ENCODE data around the gene IKZF1.

IKZF1 gene

DNA sequence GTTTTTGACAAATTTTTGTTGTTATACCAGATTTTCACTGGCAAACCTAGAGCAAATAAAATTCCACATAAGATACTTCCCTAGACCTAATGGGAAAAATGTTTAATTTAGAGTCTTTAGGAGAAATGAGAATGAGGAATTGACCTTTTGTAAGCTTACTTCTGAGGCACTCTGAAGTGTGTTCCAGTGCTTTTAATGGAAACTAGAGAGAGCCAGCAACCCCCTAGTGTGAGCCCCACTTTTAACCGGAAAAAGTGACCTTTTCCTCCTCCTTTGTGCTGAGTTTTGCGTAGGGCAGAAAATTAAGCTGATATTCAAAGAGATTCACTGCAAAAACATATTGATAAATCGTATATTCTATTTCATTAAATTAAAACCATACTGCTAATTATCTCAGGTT lies 5.2 kb downstream of the IKZF1 start:
- no peak for DNase-seq

DNA sequence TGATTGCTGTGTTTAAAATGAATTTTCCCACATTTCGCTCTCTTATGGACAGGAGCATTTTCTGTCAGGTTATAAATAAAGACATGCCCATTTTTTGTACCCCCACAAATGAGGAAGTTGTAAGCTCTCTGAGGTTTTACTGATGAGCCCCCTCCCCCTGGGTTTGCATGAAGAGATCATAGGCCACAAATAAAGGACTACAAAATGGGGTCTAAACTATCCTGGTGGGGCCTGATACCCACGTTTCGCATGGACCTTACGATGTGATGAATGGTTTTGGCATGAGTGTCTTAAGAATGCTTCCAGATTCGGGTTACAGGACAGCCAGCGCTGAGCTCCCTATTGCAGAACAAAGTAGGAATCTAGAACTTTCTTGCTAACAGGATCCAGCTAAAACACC lies 5.8 kb downstream of the IKZF1 start:
- DNase-seq, result no peak

DNA sequence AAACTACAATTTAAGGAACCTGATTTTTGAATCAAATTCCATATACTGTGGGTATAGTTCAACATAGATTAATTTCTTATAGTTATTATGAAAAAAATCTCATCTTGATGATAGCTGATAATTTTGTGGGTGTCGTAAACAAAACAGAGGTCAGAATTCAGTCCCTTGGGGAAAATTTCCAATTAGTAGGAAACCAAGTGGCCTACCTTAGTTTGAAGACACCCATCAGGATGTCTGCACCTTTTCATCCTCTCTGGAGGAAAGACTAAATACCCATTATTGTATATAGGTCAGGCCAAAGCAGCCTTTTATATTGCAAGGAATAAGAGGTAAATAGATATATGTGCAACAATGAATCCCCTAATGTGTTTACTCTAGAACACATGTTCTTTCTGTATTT lies 6.4 kb downstream of the IKZF1 start:
- DNase-seq, result no peak

DNA sequence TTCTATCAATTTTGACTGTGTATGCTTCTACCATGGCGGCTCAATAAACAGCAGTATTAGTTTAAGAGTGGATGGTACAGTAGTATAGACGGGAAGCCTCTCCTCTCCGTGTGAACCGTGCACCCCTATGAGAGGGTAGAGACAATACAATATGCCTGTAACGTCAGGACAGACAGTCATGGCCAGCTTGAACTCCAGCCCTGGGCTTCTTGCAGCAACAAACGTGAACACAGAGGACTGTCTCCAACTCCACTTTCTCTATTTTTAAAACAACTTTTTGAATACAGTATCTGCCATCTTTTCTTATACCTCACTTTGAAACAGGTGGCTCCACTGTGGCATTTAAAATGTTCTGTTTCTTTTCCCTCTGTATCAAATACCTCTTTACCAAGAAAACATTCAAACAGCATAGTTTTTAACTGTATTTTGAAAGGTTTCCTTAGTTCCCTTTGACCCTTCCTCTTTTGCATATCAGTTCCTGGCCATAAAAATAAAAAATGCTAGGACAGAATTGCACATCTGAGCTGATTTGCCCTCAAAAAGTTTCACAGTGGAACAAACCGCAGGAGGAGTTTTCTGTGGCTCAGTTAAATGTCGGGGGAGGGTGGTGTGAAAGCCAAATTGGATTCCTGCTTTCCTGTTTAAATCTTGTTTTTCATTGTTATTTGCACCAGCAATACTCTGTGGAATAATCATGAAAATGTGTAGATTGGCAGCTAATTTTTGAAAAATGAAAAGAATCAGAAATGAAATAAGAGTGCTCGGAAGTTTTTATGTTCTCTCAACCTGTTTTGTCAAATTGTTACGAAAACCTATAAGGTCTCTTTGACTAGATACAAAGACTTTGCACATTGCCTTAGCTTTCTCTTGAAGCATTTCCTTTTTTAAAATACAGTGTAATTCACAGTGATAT lies 8.0 kb downstream of the IKZF1 start:
- peak; percentile 37 for DNase-seq

DNA sequence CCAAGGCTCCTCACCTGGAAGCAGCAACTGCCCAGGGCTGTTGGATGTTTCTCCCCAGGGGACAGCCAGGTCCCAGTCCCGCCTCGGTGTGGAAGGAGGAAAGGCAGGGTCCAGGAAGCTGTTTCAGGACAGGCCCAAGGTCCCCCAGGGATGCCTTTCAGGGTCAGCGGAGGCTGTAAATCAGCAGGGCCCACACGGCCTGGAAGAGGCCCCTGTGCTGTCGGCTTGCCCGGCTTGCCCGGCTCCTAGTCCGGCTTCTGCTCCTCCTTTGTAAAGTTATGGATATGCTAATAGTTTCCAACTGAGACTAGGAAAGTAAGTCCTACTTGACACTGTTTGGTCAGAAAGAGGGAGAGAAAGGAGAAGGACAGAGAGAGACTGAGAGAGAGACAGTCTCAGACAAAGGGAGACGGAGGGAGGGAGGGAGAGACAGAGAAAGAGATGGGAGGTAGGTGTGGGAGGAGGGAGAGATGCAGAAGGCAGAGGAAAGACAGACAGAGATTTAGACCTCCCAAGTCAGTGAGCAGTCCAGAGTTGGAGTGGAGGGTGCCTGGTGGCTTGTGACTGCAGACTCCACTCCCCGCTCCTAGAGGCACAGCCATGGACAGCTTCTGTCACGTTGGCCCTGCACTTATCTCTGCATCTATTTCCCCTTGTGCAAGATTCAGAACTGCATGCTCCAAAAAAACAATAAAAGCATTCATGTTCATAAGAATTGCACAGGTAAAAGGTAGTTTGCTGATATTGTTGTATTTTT lies 10.5 kb downstream of the IKZF1 start:
- peak; percentile 55 for DNase-seq

GRCh38 chr7:50315739-50316671 lies 11.5 kb downstream of the IKZF1 start:
- peak; percentile 45 for DNase-seq

GRCh38 chr7:50317221-50317678 lies 12.7 kb downstream of the IKZF1 start:
- DNase-seq, result peak; percentile 56

DNA sequence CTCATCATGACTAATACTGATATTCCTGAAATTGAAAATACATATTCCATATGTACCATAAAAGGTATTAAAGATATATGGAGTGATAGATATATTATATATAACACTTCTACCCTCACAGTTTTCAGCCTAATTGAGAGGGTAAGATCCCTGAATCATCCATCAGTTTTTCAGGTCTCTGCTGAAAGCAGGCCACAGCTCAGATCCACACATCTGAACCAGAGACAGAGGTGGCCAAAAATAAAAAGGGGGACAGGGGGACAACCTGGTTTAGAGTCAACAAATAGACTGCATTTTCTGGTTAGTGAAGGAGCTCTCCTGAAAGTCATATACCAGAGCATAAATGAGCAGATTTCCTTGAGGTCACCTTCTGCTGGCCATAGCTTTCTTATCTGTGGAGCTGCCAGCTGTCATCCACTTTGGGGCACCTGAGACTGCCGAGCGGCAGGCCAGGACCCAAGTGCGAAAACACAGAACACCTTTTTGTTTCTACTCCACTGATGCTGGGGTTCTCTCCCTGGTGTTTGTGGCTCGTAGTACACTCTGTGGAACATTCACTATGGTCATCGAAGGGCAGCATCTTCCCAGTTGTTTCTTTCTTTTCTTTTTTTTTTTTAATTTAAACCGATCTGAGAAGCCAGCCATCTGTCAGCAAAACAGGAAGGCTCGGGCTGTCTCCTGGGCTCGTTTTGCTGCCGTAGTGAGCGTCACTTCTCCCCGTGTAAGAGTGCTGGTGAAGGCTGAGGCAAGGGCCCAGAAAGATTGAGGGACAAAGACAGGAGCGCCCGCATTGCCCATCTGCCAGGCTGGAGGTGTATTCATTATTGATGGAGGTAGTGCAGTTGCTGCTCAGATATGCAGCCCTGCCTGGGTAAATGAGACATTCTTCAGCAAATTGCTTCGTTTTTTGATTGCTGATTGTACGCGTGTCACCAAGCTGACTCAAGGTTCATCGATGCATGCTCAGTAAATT lies 13.5 kb downstream of the IKZF1 start:
- peak; percentile 69 for DNase-seq

- peak; percentile 77 for DNase-seq
Measured at GRCh38 chr7:50321487-50322067, 17.1 kb downstream of the IKZF1 start.

DNA sequence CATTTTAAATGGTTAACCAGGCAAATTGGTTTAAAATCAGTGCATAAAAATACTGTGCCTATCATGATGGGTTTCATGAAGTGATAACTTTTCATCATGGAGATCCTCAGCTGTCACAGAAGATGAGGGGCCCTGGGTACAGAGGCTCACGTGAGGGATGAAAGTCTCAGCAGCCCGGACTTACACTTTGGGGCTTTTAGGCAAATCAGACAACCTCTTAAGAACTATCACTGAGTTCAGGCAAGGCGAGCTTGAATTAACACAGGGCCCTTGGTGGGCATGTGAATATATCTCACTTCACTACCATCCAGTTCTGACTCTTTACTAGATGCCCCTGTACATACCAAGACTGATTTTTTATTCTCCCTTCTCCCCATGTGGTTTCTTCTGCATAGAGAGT lies 19.6 kb downstream of the IKZF1 start:
- no peak for DNase-seq

DNA sequence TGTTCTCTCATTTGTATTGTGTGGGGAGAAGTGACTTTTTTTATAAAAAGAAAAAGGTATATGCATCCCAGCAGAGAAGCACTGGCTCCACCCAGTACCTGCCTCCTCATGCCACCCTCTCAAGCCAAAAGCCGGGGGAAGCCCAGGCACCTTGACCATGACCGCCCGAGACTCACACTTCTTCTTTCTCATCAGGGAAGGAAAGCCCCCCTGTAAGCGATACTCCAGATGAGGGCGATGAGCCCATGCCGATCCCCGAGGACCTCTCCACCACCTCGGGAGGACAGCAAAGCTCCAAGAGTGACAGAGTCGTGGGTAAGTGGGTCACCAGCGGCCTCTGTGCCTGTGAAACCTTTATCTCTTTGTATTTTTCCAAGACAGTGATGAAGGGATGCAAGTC lies 22.9 kb downstream of the IKZF1 start:
- no peak for DNase-seq

- no peak for DNase-seq
Measured at GRCh38 chr7:50329775-50330174, 25.3 kb downstream of the IKZF1 start.

DNA sequence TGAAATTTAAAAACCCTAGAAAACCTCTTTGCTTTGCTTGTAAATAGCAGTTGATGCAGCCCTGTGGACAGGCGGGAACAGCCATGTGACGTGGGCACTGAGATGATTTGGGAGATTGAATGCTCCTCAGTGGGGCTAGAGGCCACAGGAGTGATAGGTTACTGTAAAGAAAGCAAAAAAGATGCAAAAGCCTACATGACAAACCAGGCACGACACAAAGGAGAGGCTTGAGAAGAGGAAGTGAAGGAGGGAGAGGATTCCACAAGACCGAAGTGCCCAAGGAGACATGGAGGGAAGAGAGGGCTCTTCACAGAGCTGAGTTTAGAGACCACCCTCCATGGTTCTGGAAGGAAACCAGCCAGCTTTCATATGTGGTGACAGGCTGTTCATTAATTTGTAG lies 25.7 kb downstream of the IKZF1 start:
- no peak for DNase-seq

DNA sequence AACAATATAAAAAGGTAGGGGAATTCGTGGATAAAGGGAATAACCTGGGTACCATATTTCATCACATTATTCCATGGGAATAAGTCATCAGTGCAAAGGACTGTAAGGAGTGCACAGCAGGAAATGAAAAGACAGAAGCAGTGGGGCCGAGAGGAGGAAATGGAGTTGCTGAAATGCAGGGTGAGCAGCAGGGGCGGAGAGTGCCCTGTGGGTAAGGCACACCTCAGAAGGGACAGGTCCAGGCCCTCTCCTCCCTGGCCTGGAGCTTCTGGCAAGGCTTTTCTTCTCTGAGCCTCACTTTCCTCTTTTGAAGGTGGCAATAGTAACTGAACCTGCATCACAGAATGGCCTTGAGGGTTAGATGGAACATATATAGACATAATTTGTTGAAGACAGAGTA lies 26.2 kb downstream of the IKZF1 start:
- peak; percentile 49 for DNase-seq

DNA sequence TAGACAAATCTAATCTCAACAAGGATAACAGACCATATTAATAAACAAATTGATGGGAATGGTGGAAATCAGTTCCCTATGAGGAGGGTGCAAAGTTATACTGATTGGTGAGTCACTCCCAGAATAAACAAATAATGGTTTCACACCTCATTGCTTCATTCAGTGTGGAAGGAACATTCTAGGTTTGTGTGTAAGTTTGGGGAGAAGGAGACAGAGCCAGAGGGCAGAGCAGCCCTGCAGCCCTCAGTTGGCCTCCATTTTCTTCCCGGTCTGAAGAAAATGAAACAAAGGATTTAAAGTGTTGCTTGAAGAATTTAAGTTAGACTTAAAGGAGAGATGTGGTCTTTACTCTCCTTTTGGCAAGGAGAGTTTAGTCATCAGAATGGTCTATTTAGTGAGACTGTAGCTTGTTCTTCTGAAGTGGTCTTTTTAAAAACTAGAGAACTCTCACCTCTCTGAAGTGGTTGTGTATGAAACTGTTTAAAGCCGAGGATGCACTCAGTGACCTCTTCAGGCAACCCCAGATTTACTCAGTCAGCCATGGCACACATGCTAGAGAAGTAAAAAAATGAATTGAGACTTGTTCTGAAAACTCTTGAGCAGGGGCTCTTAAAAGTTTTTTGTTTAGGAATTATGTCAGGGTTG lies 27.2 kb downstream of the IKZF1 start:
- DNase-seq, result peak; percentile 59

- DNase-seq, result no peak
Measured at GRCh38 chr7:50332241-50333165, 28.0 kb downstream of the IKZF1 start.

DNA sequence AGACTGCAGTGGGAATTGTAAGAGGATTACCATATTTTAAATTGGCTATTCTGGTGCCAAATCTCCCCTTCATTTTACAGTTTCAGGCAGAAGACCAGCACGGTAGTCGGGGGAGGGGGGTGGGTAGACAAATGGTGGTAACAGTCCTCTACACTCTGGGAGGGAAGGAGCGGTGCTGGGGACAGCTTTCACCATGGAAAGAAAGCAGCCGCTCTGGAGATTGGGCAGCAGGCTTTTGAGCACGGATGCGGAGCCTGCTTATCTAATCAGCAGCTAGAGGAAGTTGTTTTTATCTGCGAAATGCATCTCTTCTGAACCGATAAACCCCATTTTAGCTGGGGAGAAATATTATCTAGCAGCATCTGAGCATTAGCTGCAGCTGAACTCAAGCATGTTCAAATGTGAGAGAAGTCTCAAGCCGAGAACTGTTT lies 28.7 kb downstream of the IKZF1 start:
- peak; percentile 59 for DNase-seq

GRCh38 chr7:50334341-50334994 lies 30.0 kb downstream of the IKZF1 start:
- no peak for DNase-seq

DNA sequence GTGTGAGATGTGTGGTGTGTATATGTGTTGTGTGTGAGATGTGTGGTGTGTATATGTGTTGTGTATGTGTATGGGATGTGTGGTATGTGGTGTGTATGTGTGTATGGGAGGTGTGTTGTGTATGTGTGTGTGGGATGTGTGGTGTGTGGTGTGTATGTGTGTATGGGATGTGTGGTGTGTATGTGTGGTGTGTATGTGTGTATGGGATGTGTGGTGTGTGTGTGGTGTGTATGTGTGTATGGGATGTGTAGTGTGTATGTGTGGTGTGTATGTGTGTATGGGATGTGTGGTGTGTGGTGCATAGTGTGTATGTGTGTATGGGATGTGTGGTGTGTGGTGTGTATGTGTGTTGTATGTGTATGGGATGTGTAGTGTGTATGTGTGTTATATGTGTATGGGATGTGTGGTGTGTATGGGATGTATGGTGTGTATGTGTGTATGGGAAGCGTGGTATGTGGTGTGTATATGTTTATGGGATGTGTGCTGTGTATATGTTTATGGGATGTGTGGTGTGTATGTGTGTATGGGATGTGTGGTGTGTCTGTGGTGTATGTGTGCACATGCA lies 30.8 kb downstream of the IKZF1 start:
- no peak for DNase-seq

Data from CD4-positive, alpha-beta T cell treated with Interleukin-17A for 4 hours (primary cell).